T-cell (primary cell): ENCODE measurements around the gene FOXP2. TPM values are rescaled to one million over a fixed set of nuclear protein-coding genes. Genes with fewer than 3 reads are reported as not detected.

Experiments
- ATAC-seq, 4 experiments: fragments of 200-7000 bp in 3 of 4; fragments of 150-1000 bp in 1 of 4; cut with Tn5 transposase; replicated peaks in 1 of 4; 1 replicate in 3 of 4; 2 replicates in 1 of 4; pipeline ENCODE4 v1.10.0; 2021; ENCODE audit warnings: moderate library complexity in 3 of 4, mild to moderate bottlenecking in 2 of 4, moderate number of reproducible peaks in 1 of 4
- CTCF ChIA-PET, 2 donors: fragments of 300-600 bp; sonication (Branson Sonifier 250); formaldehyde crosslinking; loops; one replicate each; lab custom pipeline; 2022; ENCODE audit warnings: antibody characterized with exemption in 2 of 2; lab: Charles Lee
- POLR2A ChIA-PET, 2 donors: fragments of 300-600 bp; sonication (Branson Sonifier 250); formaldehyde crosslinking; loops; one replicate each; lab custom pipeline; 2022; ENCODE audit warnings: antibody characterized with exemption in 2 of 2; lab: Charles Lee
- DNase-seq, 35 experiments: peaks; one replicate each; pipeline versions ENCODE4 v3.0.0 to v3.0.0-alpha.2; 2013 to 2023
- H3K27ac ChIP-seq: one replicate; pipeline ENCODE4 v1.5.1; 2013; ENCODE audit warnings: low read length
- H3K27me3 ChIP-seq, 2 experiments: replicated peaks in 1 of 2; 1 replicate in 1 of 2; 2 replicates in 1 of 2; pipeline versions ENCODE4 v1.6.1 to v1.7.0; 2013; ENCODE audit warnings: low read length in 1 of 2, mixed read lengths in 1 of 2; ENCODE audit not compliant: control insufficient read depth in 2 of 2, insufficient read depth in 2 of 2; ENCODE audit errors: extremely low read depth in 1 of 2
- H3K36me3 ChIP-seq, 2 donors: 1 replicate in 1 of 2; 2 replicates in 1 of 2; pipeline versions ENCODE4 v1.6.1 to v1.7.0; 2013; ENCODE audit warnings: low read length in 1 of 2; ENCODE audit not compliant: control insufficient read depth in 2 of 2, insufficient read depth in 1 of 2; ENCODE audit errors: extremely low read depth in 1 of 2
- H3K4me1 ChIP-seq, 2 experiments: 1 replicate in 1 of 2; 2 replicates in 1 of 2; pipeline versions ENCODE4 v1.6.1 to v1.7.0; 2013; ENCODE audit warnings: low read length in 2 of 2, mixed read lengths in 1 of 2; ENCODE audit not compliant: insufficient read depth in 2 of 2, control insufficient read depth in 1 of 2; ENCODE audit errors: extremely low read depth in 1 of 2
- H3K4me3 ChIP-seq, 2 donors: 1 replicate in 1 of 2; 2 replicates in 1 of 2; pipeline versions ENCODE4 v1.5.1 to v1.7.0; 2013; ENCODE audit warnings: mild to moderate bottlenecking in 2 of 2, low read length in 1 of 2, moderate library complexity in 1 of 2; ENCODE audit not compliant: control insufficient read depth in 1 of 2; ENCODE audit errors: extremely low read depth in 1 of 2
- H3K9me3 ChIP-seq: 2 replicates; pipeline ENCODE4 v1.7.0; 2013
- H3K27ac Mint-ChIP-seq, 2 donors: one replicate each; pipeline ENCODE4 v1.8.0; 2020 to 2021; ENCODE audit warnings: mild to moderate bottlenecking in 2 of 2, mixed read lengths in 2 of 2
- H3K27me3 Mint-ChIP-seq, 2 donors: one replicate each; pipeline ENCODE4 v1.8.0; 2021 to 2022; ENCODE audit warnings: mixed read lengths in 2 of 2
- H3K36me3 Mint-ChIP-seq: one replicate; pipeline ENCODE4 v1.8.0; 2021; ENCODE audit warnings: mixed read lengths
- H3K4me1 Mint-ChIP-seq, 3 donors: one replicate each; pipeline ENCODE4 v1.8.0; 2020 to 2022; ENCODE audit warnings: mixed read lengths in 3 of 3, mild to moderate bottlenecking in 1 of 3
- H3K4me3 Mint-ChIP-seq, 3 donors: one replicate each; pipeline ENCODE4 v1.8.0; 2020 to 2022; ENCODE audit warnings: mild to moderate bottlenecking in 3 of 3, mixed read lengths in 3 of 3, moderate library complexity in 3 of 3
- H3K9me3 Mint-ChIP-seq, 3 donors: one replicate each; pipeline ENCODE4 v1.8.0; 2020 to 2022; ENCODE audit warnings: mixed read lengths in 3 of 3
- WGBS: methylation state at CpG from one replicate; pipeline ENCODE4 v1.1.5; 2013; ENCODE audit warnings: missing lambda C conversion rate; ENCODE audit not compliant: insufficient coverage; 5-methylcytosine and 5-hydroxymethylcytosine counted together
- total RNA-seq, 35 experiments: library from RNA in 6 of 35; stranded (reverse) in 6 of 35; fragments of 120-200 nt in 1 of 35; gene quantifications; one replicate each; pipeline versions ENCODE4 v1.2.1 to v1.2.4 and lab custom pipeline; 2013 to 2026

The FOXP2 gene
- total RNA-seq, 5 donors from 2014 or later (not counting 1 experiment from before 2014, with no cell fraction given): 0.19 TPM; not detected in 4

- no peaks in the 10 kb centered on the region for H3K36me3 Mint-ChIP-seq
- no peaks in the 10 kb centered on the region for H3K9me3 ChIP-seq
- no peaks in the 10 kb centered on the region for H3K4me1 ChIP-seq
- H3K9me3 Mint-ChIP-seq: no peaks in the 10 kb centered on the region
- no peak overlapping the region for H3K27ac Mint-ChIP-seq
- H3K4me1 Mint-ChIP-seq: no peaks in the 10 kb centered on the region
- ChIA-PET CTCF (no interaction called here), POLR2A (no interaction called here)
- H3K27me3 Mint-ChIP-seq: no peaks in the 10 kb centered on the region
- WGBS: no CpG with 5 or more reads among the region's 4 CpGs
- ATAC-seq (no peak), DNase-seq (no peak)
- H3K36me3 ChIP-seq: no peaks in the 10 kb centered on the region
- H3K27ac ChIP-seq: no peak overlapping the region
- H3K4me3 ChIP-seq: no peak overlapping the region
- H3K27me3 ChIP-seq: no peaks in the 10 kb centered on the region
- H3K4me3 Mint-ChIP-seq: no peak overlapping the region
These were observed 3.5 kb downstream of the FOXP2 start for GRCh38 chr7:114418117-114418516.

- no peak overlapping the region for H3K4me3 ChIP-seq
- no peaks in the 10 kb centered on the region for H3K36me3 ChIP-seq
- no peak for ATAC-seq
- WGBS: 89% methylated on average over 8 of the region's 8 CpGs
- Mint-ChIP-seq H3K27ac (no peak overlapping the region), H3K9me3 (no peaks in the 10 kb centered on the region), H3K36me3 (no peaks in the 10 kb centered on the region), H3K27me3 (no peaks in the 10 kb centered on the region), H3K4me1 (no peaks in the 10 kb centered on the region), H3K4me3 (no peak overlapping the region)
- no peaks in the 10 kb centered on the region for H3K4me1 ChIP-seq
- H3K9me3 ChIP-seq: no peaks in the 10 kb centered on the region
- H3K27me3 ChIP-seq: no peaks in the 10 kb centered on the region
- POLR2A ChIA-PET: no interaction called here
- CTCF ChIA-PET: no interaction called here
- no peak overlapping the region for H3K27ac ChIP-seq
- no peak for DNase-seq
These were observed 5.0 kb downstream of the FOXP2 start for GRCh38 chr7:114419441-114420272.

GRCh38 chr7:114422507-114423501 lies 8.2 kb downstream of the FOXP2 start:
- CTCF ChIA-PET: no interaction called here
- Mint-ChIP-seq H3K4me1 (no peaks in the 10 kb centered on the region), H3K27ac (no peak overlapping the region), H3K27me3 (no peaks in the 10 kb centered on the region), H3K9me3 (no peaks in the 10 kb centered on the region), H3K4me3 (no peak overlapping the region), H3K36me3 (no peaks in the 10 kb centered on the region)
- H3K4me1 ChIP-seq: no peaks in the 10 kb centered on the region
- no peak for DNase-seq
- no peaks in the 10 kb centered on the region for H3K27me3 ChIP-seq
- POLR2A ChIA-PET: no interaction called here
- no peaks in the 10 kb centered on the region for H3K9me3 ChIP-seq
- no peak overlapping the region for H3K27ac ChIP-seq
- H3K36me3 ChIP-seq: no peaks in the 10 kb centered on the region
- no peak for ATAC-seq
- no peak overlapping the region for H3K4me3 ChIP-seq
- WGBS: no CpG with 5 or more reads among the region's 7 CpGs

- no peaks in the 10 kb centered on the region for H3K9me3 ChIP-seq
- DNase-seq: no peak
- H3K4me3 Mint-ChIP-seq: no peak overlapping the region
- H3K27me3 ChIP-seq: no peaks in the 10 kb centered on the region
- POLR2A ChIA-PET: no interaction called here
- ATAC-seq: no peak
- H3K27me3 Mint-ChIP-seq: no peaks in the 10 kb centered on the region
- no peaks in the 10 kb centered on the region for H3K4me1 ChIP-seq
- H3K27ac ChIP-seq: no peak overlapping the region
- CTCF ChIA-PET: interaction anchor here in 1 of 2 donors (0.6 kb wide), 1 partner anchor 95 kb away, joined by 3 read pairs; no protein-coding TSS in a partner anchor
- H3K9me3 Mint-ChIP-seq: no peaks in the 10 kb centered on the region
- H3K4me1 Mint-ChIP-seq: no peaks in the 10 kb centered on the region
- no peaks in the 10 kb centered on the region for H3K36me3 Mint-ChIP-seq
- WGBS: 89% methylated on average over 1 of the region's 2 CpGs
- no peak overlapping the region for H3K4me3 ChIP-seq
- H3K36me3 ChIP-seq: no peaks in the 10 kb centered on the region
- H3K27ac Mint-ChIP-seq: no peak overlapping the region
These were observed 11.8 kb downstream of the FOXP2 start for GRCh38 chr7:114426382-114426781.

- Histone ChIP-seq H3K9me3 (no peaks in the 10 kb centered on the region), H3K4me1 (no peaks in the 10 kb centered on the region), H3K4me3 (no peak overlapping the region), H3K27me3 (no peaks in the 10 kb centered on the region), H3K27ac (no peak overlapping the region), H3K36me3 (no peaks in the 10 kb centered on the region)
- ATAC-seq (no peak), DNase-seq (no peak)
- WGBS: no CpG with 5 or more reads among the region's 4 CpGs
- Mint-ChIP-seq H3K27ac (no peak overlapping the region), H3K36me3 (no peaks in the 10 kb centered on the region), H3K27me3 (no peaks in the 10 kb centered on the region), H3K9me3 (no peaks in the 10 kb centered on the region), H3K4me1 (no peaks in the 10 kb centered on the region), H3K4me3 (no peak overlapping the region)
- ChIA-PET CTCF (interaction anchor here in 1 of 2 donors (0.6 kb wide), 1 partner anchor 95 kb away, joined by 3 read pairs; no protein-coding TSS in a partner anchor), POLR2A (no interaction called here)
These were observed 12.2 kb downstream of the FOXP2 start for GRCh38 chr7:114426824-114427223.

- H3K27me3 Mint-ChIP-seq: no peaks in the 10 kb centered on the region
- H3K4me3 Mint-ChIP-seq: no peak overlapping the region
- no peaks in the 10 kb centered on the region for H3K4me1 Mint-ChIP-seq
- POLR2A ChIA-PET: interaction anchor here in 1 of 2 donors (0.6 kb wide), 1 partner anchor 221 kb away, joined by 3 read pairs; no protein-coding TSS in a partner anchor
- Histone ChIP-seq H3K4me1 (no peaks in the 10 kb centered on the region), H3K27ac (no peak overlapping the region), H3K27me3 (no peaks in the 10 kb centered on the region), H3K4me3 (no peak overlapping the region), H3K36me3 (no peaks in the 10 kb centered on the region), H3K9me3 (no peaks in the 10 kb centered on the region)
- H3K36me3 Mint-ChIP-seq: no peaks in the 10 kb centered on the region
- no CpG with 5 or more reads among the region's 1 CpG for WGBS
- CTCF ChIA-PET: no interaction called here
- H3K9me3 Mint-ChIP-seq: no peaks in the 10 kb centered on the region
- ATAC-seq (no peak), DNase-seq (no peak)
- H3K27ac Mint-ChIP-seq: no peak overlapping the region
These were observed 13.6 kb downstream of the FOXP2 start for GRCh38 chr7:114428211-114428610.
